ENCODE results near the gene NAMPT.

- TF ChIP-seq CTCF (conservative IDR thresholded peaks at IDR 0.05 in 1 of 2, IDR thresholded peaks at IDR 0.05 in 1 of 2; ENCODE audit: low read depth in 1 of 2, low read length in 2 of 2), result no peak
- no peak for TF ChIP-seq EZH2 (IDR thresholded peaks at IDR 0.05; ENCODE audit: low read length, missing control alignments)
Measured at GRCh38 chr7:106318482-106318881, 33.7 kb upstream of the NAMPT start.

All from fibroblast of lung (primary cell).